HepG2 (cell line): ENCODE measurements around the gene CUL4A. TPM values are rescaled to one million over a fixed set of nuclear protein-coding genes. Genes with fewer than 3 reads are reported as not detected.

Experiments used
- DPF2 ChIP-seq: sonication (generic); formaldehyde crosslinking; IDR thresholded peaks from 2 replicates; pipeline ENCODE4 v1.4.0; 2020; ENCODE audit warnings: mild to moderate bottlenecking, low read depth, missing genetic modification reagents, borderline replicate concordance
- ESRRA ChIP-seq: sonication (generic); formaldehyde crosslinking; IDR thresholded peaks from 2 replicates; pipeline ENCODE4 v1.5.1; 2020; ENCODE audit warnings: mild to moderate bottlenecking, low read depth, missing genetic modification reagents
- ETV6 ChIP-seq: sonication (generic); formaldehyde crosslinking; conservative IDR thresholded peaks from 2 replicates; pipeline ENCODE4 v1.4.0; 2020; ENCODE audit warnings: missing genetic modification reagents
- FUBP1 ChIP-seq: sonication (generic); formaldehyde crosslinking; IDR thresholded peaks from 2 replicates; pipeline ENCODE4 v1.5.1; 2020; ENCODE audit warnings: missing genetic modification reagents, mild to moderate bottlenecking, borderline replicate concordance
- HMGXB4 ChIP-seq, 2 experiments: sonication (generic) in 1 of 2; formaldehyde crosslinking in 1 of 2; IDR thresholded peaks; 2 replicates each; pipeline versions ENCODE4 v1.4.0 to v1.6.1; 2018 to 2020; ENCODE audit warnings: missing genetic modification reagents in 2 of 2, borderline replicate concordance in 1 of 2, low read depth in 1 of 2, mild to moderate bottlenecking in 1 of 2, missing biosample characterization in 1 of 2
- HOXA3 ChIP-seq: sonication (generic); formaldehyde crosslinking; IDR thresholded peaks from 2 replicates; pipeline ENCODE4 v1.5.0; 2020; ENCODE audit warnings: missing genetic modification reagents
- NFE2 ChIP-seq: sonication (generic); formaldehyde crosslinking; IDR thresholded peaks from 2 replicates; pipeline ENCODE4 v1.4.0; 2020; ENCODE audit warnings: missing genetic modification reagents
- PAXIP1 ChIP-seq: sonication (generic); formaldehyde crosslinking; conservative IDR thresholded peaks from 2 replicates; pipeline ENCODE4 v1.4.0; 2020; ENCODE audit warnings: mild to moderate bottlenecking, missing genetic modification reagents, moderate library complexity
- PBX3 ChIP-seq: sonication (generic); formaldehyde crosslinking; IDR thresholded peaks from 2 replicates; pipeline ENCODE4 v1.8.1; 2023; ENCODE audit warnings: missing genetic modification reagents, inconsistent platforms, borderline replicate concordance
- RARG ChIP-seq: sonication (generic); formaldehyde crosslinking; IDR thresholded peaks from 2 replicates; pipeline ENCODE4 v1.4.0; 2020; ENCODE audit warnings: low read depth, mild to moderate bottlenecking, missing genetic modification reagents
- SIX1 ChIP-seq: sonication (generic); formaldehyde crosslinking; IDR thresholded peaks from 2 replicates; pipeline ENCODE4 v1.4.0; 2020; ENCODE audit warnings: missing genetic modification reagents, borderline replicate concordance
- TEAD3 ChIP-seq: optimal IDR thresholded peaks from 2 replicates; pipeline ENCODE3; 2016; ENCODE audit warnings: borderline replicate concordance
- ZNF335 ChIP-seq: sonication (generic); formaldehyde crosslinking; IDR thresholded peaks from 2 replicates; pipeline ENCODE4 v1.4.0; 2020; ENCODE audit warnings: missing genetic modification reagents
- ZNF484 ChIP-seq: sonication (generic); formaldehyde crosslinking; IDR thresholded peaks from 2 replicates; pipeline ENCODE4 v1.5.1; 2020; ENCODE audit warnings: mild to moderate bottlenecking, low read depth, missing genetic modification reagents, borderline replicate concordance
- ZNF503 ChIP-seq: sonication (generic); formaldehyde crosslinking; IDR thresholded peaks from 2 replicates; pipeline ENCODE4 v1.4.0; 2020; ENCODE audit warnings: missing genetic modification reagents
- ZNF691 ChIP-seq: sonication (generic); formaldehyde crosslinking; IDR thresholded peaks from 2 replicates; pipeline ENCODE4 v1.4.0; 2020; ENCODE audit warnings: missing genetic modification reagents, low read depth, mild to moderate bottlenecking, borderline replicate concordance
- ZSCAN25 ChIP-seq: sonication (generic); formaldehyde crosslinking; IDR thresholded peaks from 2 replicates; pipeline ENCODE4 v1.8.0; 2022; ENCODE audit warnings: mild to moderate bottlenecking, missing genetic modification reagents
- polyA plus RNA-seq, 8 experiments: library from polyadenylated mRNA; depleted of rRNA in 3 of 8; stranded (reverse) in 7 of 8; unstranded in 1 of 8; fragments of >200 nt; fragmentation: Illumina TruSeq in 4 of 8; extraction: Trizol in 4 of 8; gene quantifications; 2 replicates each; pipeline versions ENCODE4 v1.2.1 to v1.2.3, GENCODE V29; 2011 to 2016; ENCODE audit warnings: low read depth in 4 of 8, missing spikeins in 1 of 8, mixed read lengths in 1 of 8; ENCODE audit not compliant: insufficient read depth in 1 of 8
- total RNA-seq, 5 experiments: library from RNA; depleted of rRNA; stranded (reverse); fragments of >200 nt; fragmentation: Illumina TruSeq; extraction: Trizol; gene quantifications; 2 replicates each; pipeline ENCODE4 v1.2.3, GENCODE V29; 2016; ENCODE audit warnings: low read depth in 1 of 5

The CUL4A gene
- total and polyA plus RNA-seq, 2 of the 13 experiments (the other 11 are each of a cell fraction or from before 2014, with no cell fraction given), result 51.2 to 75.3 TPM

- no peak; the same call in 1 of the 2 replicates for TF ChIP-seq FUBP1
- TF ChIP-seq ZNF484, result no peak
- TF ChIP-seq ZNF335 (CRISPR knock-in tag), result peak; percentile 86; the same call in 1 of the 2 replicates
- no peak; the same call in 1 of the 2 replicates for TF ChIP-seq PBX3 (CRISPR knock-in tag)
- peak; percentile 96 for TF ChIP-seq ZNF691 (CRISPR knock-in tag)
- TF ChIP-seq PAXIP1 (CRISPR knock-in tag), result peak; percentile 77
- TF ChIP-seq TEAD3 (CRISPR knock-in tag), result peak; percentile 86
- TF ChIP-seq ZSCAN25 (CRISPR knock-in tag), result peak; percentile 80
- no peak for TF ChIP-seq RARG (CRISPR knock-in tag)
- TF ChIP-seq ETV6, result peak; percentile 100
- peak; percentile 42; the same call in 1 of the 2 replicates for TF ChIP-seq NFE2 (CRISPR knock-in tag)
- TF ChIP-seq ESRRA (CRISPR knock-in tag), result peak; percentile 89
- TF ChIP-seq HOXA3 (CRISPR knock-in tag), result peak; percentile 98
- no peak for TF ChIP-seq DPF2
- peak; percentile 72; the same call in 1 of the 2 replicates for TF ChIP-seq ZNF503 (CRISPR knock-in tag)
- peak; percentile 25; the same call in 1 of the 2 replicates for TF ChIP-seq SIX1
- TF ChIP-seq HMGXB4 (CRISPR knock-in tag; IDR thresholded peaks at IDR 0.05; ENCODE audit: borderline replicate concordance in 1 of 2, low read depth in 1 of 2), result peak; percentile 78 to 89; a peak in 3 of 4 replicates
These were observed 87.5 kb downstream of the CUL4A start, which contains the start of gene LAMP1 (continued) for GRCh38 chr13:113296823-113297369.
